HL-60 (cell line): ENCODE measurements around the gene ARID1B.

Source experiments
- DNase-seq, 2 experiments: peaks; one replicate each; pipeline ENCODE4 v3.0.0-alpha.2; 2010 to 2020; ENCODE audit warnings: low read depth in 1 of 2, low spot score in 1 of 2
- H3K27ac ChIP-seq: fragments of 250-450 bp; sonication (Bioruptor Pico); replicated peaks from 2 replicates; pipeline ENCODE4 v1.5.1; 2020; ENCODE audit warnings: mild to moderate bottlenecking, moderate library complexity
- H3K27me3 ChIP-seq: fragments of 250-450 bp; sonication (Bioruptor Pico); 2 replicates; pipeline ENCODE4 v1.5.1; 2021; ENCODE audit warnings: mild to moderate bottlenecking, moderate library complexity; ENCODE audit not compliant: insufficient read depth, poor library complexity, severe bottlenecking
- H3K4me3 ChIP-seq: replicated peaks from 2 replicates; pipeline ENCODE4 v1.5.1; 2011; ENCODE audit warnings: mild to moderate bottlenecking, control low read depth, low read length; ENCODE audit not compliant: insufficient read depth
- GABPA ChIP-seq: IDR thresholded peaks from 2 replicates; pipeline ENCODE4 v1.6.1; 2012; ENCODE audit warnings: low read depth
- POLR2AphosphoS5 ChIP-seq: IDR thresholded peaks from 2 replicates; pipeline ENCODE4 v1.6.1; 2012; ENCODE audit warnings: low read depth
- SPI1 ChIP-seq: IDR thresholded peaks from 2 replicates; pipeline ENCODE4 v1.6.1; 2012; ENCODE audit warnings: low read depth, mild to moderate bottlenecking, borderline replicate concordance
- TF ChIP-seq, protein P1 (sequence below): IDR thresholded peaks from one replicate; pipeline ENCODE4 v1.5.1; 2011; ENCODE audit warnings: low read length, control low read depth, inconsistent platforms; ENCODE audit not compliant: insufficient read depth
- TF ChIP-seq, protein P2 (sequence below): IDR thresholded peaks from 2 replicates; pipeline ENCODE4 v1.6.1; 2012; ENCODE audit warnings: low read depth; ENCODE audit not compliant: insufficient replicate concordance

The ARID1B gene

DNA sequence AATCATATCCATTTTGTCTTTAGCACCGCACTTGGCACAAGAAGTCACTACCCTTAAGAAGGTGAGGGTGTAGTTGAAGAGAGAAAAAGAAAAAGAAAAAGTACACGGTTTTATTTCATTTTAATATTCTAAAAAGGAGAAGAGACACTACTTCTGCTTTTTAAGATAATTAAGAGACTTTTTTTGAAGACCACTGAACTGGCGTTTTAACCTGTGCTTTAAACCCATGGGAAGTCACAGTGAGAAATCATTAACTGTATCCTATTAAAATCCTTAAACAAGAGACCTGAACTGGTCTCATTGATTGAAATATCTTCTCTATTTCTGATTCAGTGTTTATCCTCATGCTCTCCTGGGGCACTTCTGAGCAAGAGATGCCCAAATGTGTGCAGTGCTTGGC is 302.6 kb downstream of the ARID1B start:
- peak; percentile 41; the same call in 1 of the 2 replicates for TF ChIP-seq SPI1
- no peak for TF ChIP-seq GABPA
- H3K27ac ChIP-seq, result no peak overlapping the region
- H3K27me3 ChIP-seq, result no peaks in the 10 kb centered on the region
- no peak for DNase-seq
- no peak overlapping the region for H3K4me3 ChIP-seq

DNA sequence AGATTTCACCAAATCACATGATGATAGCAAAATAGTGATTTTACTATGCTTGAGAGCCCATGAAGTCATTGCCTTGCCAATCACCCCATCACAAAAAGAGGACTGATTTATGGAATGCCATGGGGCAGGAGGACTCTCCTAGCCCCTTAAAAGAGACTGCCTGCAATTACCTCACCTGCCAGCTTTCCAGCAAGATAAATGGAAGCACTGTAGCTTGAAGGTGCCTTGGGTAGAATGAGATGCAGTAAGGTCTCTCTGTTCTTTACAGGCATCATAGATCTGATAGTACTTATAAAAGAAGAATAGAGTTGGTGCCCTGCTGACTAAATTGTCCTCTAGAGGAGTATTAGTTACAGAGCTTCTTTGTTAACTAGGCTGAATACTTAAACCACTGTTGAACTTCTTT is 303.8 kb downstream of the ARID1B start:
- Histone ChIP-seq H3K27ac (no peak overlapping the region), H3K4me3 (no peak overlapping the region), H3K27me3 (no peaks in the 10 kb centered on the region)
- no peak for TF ChIP-seq GABPA
- TF ChIP-seq, protein P1, sequence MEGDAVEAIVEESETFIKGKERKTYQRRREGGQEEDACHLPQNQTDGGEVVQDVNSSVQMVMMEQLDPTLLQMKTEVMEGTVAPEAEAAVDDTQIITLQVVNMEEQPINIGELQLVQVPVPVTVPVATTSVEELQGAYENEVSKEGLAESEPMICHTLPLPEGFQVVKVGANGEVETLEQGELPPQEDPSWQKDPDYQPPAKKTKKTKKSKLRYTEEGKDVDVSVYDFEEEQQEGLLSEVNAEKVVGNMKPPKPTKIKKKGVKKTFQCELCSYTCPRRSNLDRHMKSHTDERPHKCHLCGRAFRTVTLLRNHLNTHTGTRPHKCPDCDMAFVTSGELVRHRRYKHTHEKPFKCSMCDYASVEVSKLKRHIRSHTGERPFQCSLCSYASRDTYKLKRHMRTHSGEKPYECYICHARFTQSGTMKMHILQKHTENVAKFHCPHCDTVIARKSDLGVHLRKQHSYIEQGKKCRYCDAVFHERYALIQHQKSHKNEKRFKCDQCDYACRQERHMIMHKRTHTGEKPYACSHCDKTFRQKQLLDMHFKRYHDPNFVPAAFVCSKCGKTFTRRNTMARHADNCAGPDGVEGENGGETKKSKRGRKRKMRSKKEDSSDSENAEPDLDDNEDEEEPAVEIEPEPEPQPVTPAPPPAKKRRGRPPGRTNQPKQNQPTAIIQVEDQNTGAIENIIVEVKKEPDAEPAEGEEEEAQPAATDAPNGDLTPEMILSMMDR, result no peak
- TF ChIP-seq, protein P2, sequence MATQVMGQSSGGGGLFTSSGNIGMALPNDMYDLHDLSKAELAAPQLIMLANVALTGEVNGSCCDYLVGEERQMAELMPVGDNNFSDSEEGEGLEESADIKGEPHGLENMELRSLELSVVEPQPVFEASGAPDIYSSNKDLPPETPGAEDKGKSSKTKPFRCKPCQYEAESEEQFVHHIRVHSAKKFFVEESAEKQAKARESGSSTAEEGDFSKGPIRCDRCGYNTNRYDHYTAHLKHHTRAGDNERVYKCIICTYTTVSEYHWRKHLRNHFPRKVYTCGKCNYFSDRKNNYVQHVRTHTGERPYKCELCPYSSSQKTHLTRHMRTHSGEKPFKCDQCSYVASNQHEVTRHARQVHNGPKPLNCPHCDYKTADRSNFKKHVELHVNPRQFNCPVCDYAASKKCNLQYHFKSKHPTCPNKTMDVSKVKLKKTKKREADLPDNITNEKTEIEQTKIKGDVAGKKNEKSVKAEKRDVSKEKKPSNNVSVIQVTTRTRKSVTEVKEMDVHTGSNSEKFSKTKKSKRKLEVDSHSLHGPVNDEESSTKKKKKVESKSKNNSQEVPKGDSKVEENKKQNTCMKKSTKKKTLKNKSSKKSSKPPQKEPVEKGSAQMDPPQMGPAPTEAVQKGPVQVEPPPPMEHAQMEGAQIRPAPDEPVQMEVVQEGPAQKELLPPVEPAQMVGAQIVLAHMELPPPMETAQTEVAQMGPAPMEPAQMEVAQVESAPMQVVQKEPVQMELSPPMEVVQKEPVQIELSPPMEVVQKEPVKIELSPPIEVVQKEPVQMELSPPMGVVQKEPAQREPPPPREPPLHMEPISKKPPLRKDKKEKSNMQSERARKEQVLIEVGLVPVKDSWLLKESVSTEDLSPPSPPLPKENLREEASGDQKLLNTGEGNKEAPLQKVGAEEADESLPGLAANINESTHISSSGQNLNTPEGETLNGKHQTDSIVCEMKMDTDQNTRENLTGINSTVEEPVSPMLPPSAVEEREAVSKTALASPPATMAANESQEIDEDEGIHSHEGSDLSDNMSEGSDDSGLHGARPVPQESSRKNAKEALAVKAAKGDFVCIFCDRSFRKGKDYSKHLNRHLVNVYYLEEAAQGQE, result no peak
- TF ChIP-seq SPI1, result no peak
- TF ChIP-seq POLR2AphosphoS5, result no peak
- DNase-seq, result no peak

DNA sequence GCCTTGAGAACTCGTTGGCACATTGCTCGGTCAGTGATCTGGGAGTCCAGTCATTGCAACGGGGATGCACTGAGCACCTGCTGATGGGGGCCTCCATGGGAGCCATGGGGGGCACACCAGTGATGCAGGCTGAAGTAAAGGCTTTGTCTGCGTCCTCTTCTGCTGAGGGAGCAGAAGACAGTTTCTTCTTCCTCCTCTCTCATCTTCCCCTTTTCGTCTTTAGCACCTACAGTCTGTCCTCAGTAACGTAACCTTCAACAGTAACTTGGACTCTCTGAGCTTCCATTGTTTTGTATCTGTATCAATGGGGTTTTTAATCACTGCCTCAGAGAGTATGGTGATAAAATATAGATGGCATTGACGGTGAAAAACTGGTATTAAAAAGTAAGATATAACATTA is 306.2 kb downstream of the ARID1B start:
- Histone ChIP-seq H3K27me3 (no peaks in the 10 kb centered on the region), H3K4me3 (no peak overlapping the region), H3K27ac (no peak overlapping the region)
- TF ChIP-seq, protein P2, result no peak
- TF ChIP-seq GABPA, result no peak
- TF ChIP-seq SPI1, result no peak
- DNase-seq, result peak in 1 of 2 experiments; percentile 23

- H3K4me3 ChIP-seq, result no peak overlapping the region
- H3K27ac ChIP-seq, result no peak overlapping the region
- DNase-seq, result no peak
- H3K27me3 ChIP-seq, result no peaks in the 10 kb centered on the region
- TF ChIP-seq, protein P2, result no peak
- TF ChIP-seq, protein P1, result no peak
- no peak for TF ChIP-seq GABPA
- TF ChIP-seq SPI1, result no peak
- no peak for TF ChIP-seq POLR2AphosphoS5
Measured at GRCh38 chr6:157086632-157087031, 309.5 kb downstream of the ARID1B start.
